GM21723 (cell line): ENCODE measurements around the gene BATF3.

Experiments
- ATAC-seq: cut with Tn5 transposase; IDR thresholded peaks from one replicate; pipeline ENCODE4 v1.9.1; 2021; ENCODE audit warnings: mild to moderate bottlenecking, moderate library complexity; ENCODE audit not compliant: unreplicated experiment

The BATF3 gene

GRCh38 chr1:212638492-212639151 lies 61.0 kb downstream of the BATF3 start:
- no peak for ATAC-seq

- ATAC-seq, result no peak
These were observed 61.7 kb downstream of the BATF3 start for GRCh38 chr1:212637902-212638301.
